WTC11 (cell line): ENCODE measurements around the gene WWP2.

Source experiments
- CDX4 ChIP-seq: fragments of 250-450 bp; sonication (Bioruptor Pico); IDR thresholded peaks from 2 replicates; pipeline ENCODE4 v1.9.0; 2021; ENCODE audit warnings: moderate library complexity, mild to moderate bottlenecking, inconsistent platforms, borderline replicate concordance
- CTCF ChIP-seq: fragments of 200-600 bp; IDR thresholded peaks from 2 replicates; pipeline ENCODE4 v1.8.0; 2022; ENCODE audit warnings: antibody characterized with exemption
- E2F1 ChIP-seq: sonication (generic); formaldehyde crosslinking; IDR thresholded peaks from 2 replicates; pipeline ENCODE4 v1.8.0; 2022; ENCODE audit warnings: mild to moderate bottlenecking, missing genetic modification reagents
- ELF4 ChIP-seq: sonication (generic); formaldehyde crosslinking; IDR thresholded peaks from 2 replicates; pipeline ENCODE4 v1.8.1; 2022; ENCODE audit warnings: low read depth, mild to moderate bottlenecking, moderate library complexity, missing genetic modification reagents
- FOXK1 ChIP-seq: sonication (generic); formaldehyde crosslinking; IDR thresholded peaks from 2 replicates; pipeline ENCODE4 v1.8.0; 2022; ENCODE audit warnings: mild to moderate bottlenecking, moderate library complexity, missing genetic modification reagents
- FOXP1 ChIP-seq: sonication (generic); formaldehyde crosslinking; IDR thresholded peaks from 2 replicates; pipeline ENCODE4 v1.8.0; 2022; ENCODE audit warnings: missing genetic modification reagents, mild to moderate bottlenecking, moderate library complexity, borderline replicate concordance
- MAX ChIP-seq: sonication (generic); formaldehyde crosslinking; IDR thresholded peaks from 2 replicates; pipeline ENCODE4 v1.8.0; 2022; ENCODE audit warnings: mild to moderate bottlenecking, missing genetic modification reagents
- SP1 ChIP-seq: sonication (generic); formaldehyde crosslinking; conservative IDR thresholded peaks from 2 replicates; pipeline ENCODE4 v1.8.1; 2022; ENCODE audit warnings: missing genetic modification reagents
- STAT6 ChIP-seq: sonication (generic); formaldehyde crosslinking; conservative IDR thresholded peaks from 2 replicates; pipeline ENCODE4 v1.8.1; 2023; ENCODE audit warnings: mild to moderate bottlenecking, low read depth, missing genetic modification reagents, moderate library complexity
- ZNF263 ChIP-seq: sonication (generic); formaldehyde crosslinking; IDR thresholded peaks from 2 replicates; pipeline ENCODE4 v1.8.1; 2022; ENCODE audit warnings: low read depth, mild to moderate bottlenecking, moderate library complexity, missing genetic modification reagents

GRCh38 chr16:69745959-69746358 lies 16.2 kb upstream of the WWP2 start:
- TF ChIP-seq SP1 (CRISPR knock-in tag), result no peak
- TF ChIP-seq STAT6, result no peak
- TF ChIP-seq CTCF, result no peak
- no peak for TF ChIP-seq FOXP1 (CRISPR knock-in tag)
- no peak for TF ChIP-seq FOXK1
- no peak for TF ChIP-seq CDX4
- TF ChIP-seq ELF4 (CRISPR knock-in tag), result no peak
- TF ChIP-seq E2F1 (CRISPR knock-in tag), result no peak
- no peak for TF ChIP-seq MAX
- no peak for TF ChIP-seq ZNF263 (CRISPR knock-in tag)
